ENCODE data around the gene THEM5.

The THEM5 gene

DNA sequence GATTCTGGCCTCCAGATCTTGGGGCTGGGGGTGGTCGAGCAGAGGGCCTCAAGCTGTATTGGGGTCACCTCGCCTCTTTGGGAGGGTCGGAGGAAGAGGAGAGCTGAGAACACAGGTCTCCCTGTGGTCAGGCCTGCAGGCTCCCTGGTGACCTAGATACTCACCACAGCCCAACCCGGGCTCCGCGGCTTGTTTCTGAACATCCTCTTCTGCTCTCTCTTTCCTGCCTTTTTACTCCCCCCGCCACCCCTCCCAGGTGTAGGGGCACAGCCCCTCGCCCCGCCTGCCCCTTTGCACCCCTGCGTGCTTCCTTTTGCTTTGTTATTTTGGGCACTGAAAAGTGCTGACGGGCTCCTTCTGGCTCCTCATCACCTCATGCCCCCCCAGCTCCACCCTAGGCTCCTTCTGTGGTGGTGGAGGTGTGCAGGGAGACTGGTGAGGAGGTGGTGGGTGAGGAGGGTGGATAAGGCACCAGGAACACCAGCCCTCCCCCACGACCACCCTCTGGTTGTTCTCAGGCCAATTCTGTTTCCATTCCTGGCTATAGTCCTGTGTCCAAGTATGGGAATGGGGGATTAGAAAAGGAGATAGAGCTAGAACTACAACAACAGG, 37.7 kb downstream of the THEM5 start:
- TF ChIP-seq, protein P1, sequence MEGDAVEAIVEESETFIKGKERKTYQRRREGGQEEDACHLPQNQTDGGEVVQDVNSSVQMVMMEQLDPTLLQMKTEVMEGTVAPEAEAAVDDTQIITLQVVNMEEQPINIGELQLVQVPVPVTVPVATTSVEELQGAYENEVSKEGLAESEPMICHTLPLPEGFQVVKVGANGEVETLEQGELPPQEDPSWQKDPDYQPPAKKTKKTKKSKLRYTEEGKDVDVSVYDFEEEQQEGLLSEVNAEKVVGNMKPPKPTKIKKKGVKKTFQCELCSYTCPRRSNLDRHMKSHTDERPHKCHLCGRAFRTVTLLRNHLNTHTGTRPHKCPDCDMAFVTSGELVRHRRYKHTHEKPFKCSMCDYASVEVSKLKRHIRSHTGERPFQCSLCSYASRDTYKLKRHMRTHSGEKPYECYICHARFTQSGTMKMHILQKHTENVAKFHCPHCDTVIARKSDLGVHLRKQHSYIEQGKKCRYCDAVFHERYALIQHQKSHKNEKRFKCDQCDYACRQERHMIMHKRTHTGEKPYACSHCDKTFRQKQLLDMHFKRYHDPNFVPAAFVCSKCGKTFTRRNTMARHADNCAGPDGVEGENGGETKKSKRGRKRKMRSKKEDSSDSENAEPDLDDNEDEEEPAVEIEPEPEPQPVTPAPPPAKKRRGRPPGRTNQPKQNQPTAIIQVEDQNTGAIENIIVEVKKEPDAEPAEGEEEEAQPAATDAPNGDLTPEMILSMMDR (conservative IDR thresholded peaks at IDR 0.05; ENCODE audit: low read length), result no peak
- H3K4me3 ChIP-seq (ENCODE audit: low read length), result no peak overlapping the region
- DNase-seq (ENCODE audit: low read depth), result no peak

DNA sequence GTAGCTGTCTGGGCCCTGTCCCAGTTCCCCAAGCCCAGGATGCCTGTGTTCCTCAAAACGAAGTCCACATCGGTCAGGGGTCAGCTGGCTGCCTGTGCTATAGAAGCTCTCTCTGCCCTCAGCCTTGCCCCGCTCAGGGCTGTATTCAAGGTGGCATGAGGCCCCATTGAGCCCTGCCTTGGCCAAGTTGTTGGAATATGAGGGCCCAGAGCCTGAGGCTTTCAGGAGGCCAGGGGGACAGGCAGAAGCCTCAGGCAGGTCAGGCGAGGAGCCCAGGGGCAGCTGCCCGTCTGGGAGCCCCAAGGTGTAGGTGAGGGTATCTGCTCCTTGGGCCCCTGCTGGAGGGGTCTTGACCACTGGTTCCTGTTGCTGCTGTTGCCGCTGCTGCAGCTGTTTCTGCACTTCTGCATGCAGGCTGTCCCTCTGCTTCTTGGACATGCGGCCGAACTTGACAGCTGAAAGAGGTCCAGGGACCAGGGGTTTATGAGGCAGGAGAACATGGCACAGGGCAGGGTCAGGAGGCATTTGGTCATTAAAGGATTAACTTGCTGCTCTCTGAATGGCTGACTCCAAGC, 38.5 kb downstream of the THEM5 start:
- TF ChIP-seq, protein P1 (conservative IDR thresholded peaks at IDR 0.05; ENCODE audit: low read length), result no peak
- DNase-seq (ENCODE audit: low read depth), result no peak
- no peak overlapping the region for H3K4me3 ChIP-seq (ENCODE audit: low read length)

DNA sequence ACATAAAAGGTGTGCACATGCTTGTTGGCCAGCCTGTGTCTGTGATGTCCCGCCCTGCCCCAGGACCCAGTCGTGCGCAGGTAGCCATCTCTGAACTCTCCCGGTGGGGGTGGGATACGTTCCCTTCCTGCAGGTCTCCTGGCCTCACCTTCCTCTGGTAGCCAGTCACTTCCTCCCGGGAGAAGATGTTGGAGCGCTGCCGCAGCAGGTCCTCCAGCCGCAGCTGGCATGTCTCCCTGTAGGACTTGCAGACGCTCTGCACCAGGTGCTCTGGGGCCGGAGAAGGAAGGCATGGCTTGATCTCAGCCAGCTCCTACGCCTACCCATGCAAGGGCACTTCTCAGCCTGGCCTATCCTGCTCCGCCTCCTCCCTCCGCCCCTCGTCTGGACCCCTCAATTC, 39.1 kb downstream of the THEM5 start:
- no peak for DNase-seq (ENCODE audit: low read depth)
- TF ChIP-seq, protein P1 (conservative IDR thresholded peaks at IDR 0.05; ENCODE audit: low read length), result no peak
- no peak overlapping the region for H3K4me3 ChIP-seq (ENCODE audit: low read length)

DNA sequence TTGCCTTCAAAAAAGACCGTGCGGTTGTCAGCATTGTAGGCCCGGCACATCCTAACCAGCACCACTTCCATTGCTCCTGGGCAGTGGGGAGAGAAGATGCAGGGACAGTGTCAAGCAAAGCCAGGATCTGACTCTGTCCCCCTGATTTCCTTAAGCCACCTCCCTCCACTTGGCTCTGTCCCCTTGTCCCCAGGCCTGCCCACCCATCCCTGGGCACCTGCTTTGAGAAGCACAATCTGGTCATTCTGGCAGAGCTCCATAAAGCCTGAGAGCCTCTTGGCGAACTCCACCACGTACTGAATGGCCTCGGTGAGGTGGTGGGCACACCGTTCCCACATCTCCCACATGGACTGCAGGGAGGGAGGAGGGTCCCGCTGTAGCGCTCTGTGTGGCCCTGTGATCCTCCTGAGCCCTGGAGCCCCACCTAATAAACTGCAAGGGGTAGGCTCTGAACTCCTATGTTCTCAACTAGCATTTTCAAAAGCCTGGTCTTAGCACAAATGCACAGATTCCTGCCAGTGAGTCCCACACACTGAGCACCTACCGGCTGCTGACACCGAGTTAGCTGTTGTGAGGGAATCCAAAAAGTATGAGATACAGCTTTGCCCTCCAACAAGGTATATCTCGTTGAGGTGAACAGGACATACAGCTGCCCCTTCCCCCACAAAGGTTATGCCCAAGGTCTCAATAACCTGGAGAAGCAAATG, 40.1 kb downstream of the THEM5 start:
- TF ChIP-seq, protein P1 (conservative IDR thresholded peaks at IDR 0.05; ENCODE audit: low read length), result no peak
- no peak for DNase-seq (ENCODE audit: low read depth)
- H3K4me3 ChIP-seq (ENCODE audit: low read length), result no peak overlapping the region

DNA sequence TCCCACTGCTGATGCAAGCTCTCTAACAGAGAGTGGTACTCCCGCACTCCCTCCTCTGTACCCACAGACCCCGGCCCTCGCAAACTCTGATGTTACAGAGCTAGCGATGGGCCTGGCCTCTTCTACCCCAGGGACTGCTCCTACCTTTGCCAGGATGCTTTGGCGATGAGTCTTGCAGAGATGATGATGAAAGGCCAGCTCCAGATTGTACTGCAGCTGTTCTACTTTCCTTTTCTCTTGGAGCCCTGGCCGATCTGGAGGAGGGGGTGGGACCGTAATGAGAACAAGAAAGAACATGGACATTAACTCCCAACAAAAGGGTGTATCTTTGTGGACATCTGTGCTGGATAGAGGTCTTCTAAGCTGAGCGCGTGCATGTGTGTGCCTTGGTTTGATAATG, 42.3 kb downstream of the THEM5 start:
- H3K4me3 ChIP-seq (ENCODE audit: low read length), result no peak overlapping the region
- peak; percentile 30 for DNase-seq (ENCODE audit: low read depth)
- TF ChIP-seq, protein P1 (conservative IDR thresholded peaks at IDR 0.05; ENCODE audit: low read length), result no peak

DNA sequence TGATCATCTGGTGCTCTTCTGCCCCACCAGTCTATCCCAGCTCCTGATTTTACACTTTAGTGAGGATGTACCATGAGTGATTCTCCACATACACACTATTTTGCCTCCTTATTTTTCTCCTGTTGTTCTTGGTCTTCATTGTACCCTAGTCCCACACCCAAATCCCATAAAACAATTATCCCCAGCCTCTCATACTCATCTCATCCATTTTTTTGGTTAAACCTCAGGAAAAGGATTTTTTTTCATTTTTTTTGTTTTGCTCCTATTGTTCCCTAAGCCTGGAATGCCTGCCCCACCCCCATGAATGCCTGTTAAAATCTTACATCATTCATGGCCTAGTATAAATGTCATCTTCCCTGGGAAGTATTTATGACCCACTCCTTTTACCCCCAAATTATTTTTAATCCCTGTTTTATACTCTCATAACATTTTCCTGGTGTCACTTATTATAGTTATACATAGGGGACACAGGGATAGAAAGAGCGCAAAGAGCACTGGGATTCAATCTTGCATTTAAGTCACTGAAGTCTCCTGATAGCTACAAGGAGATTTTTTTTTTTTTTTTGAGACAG, 43.4 kb downstream of the THEM5 start:
- DNase-seq (ENCODE audit: low read depth), result no peak
- TF ChIP-seq, protein P1 (conservative IDR thresholded peaks at IDR 0.05; ENCODE audit: low read length), result no peak
- H3K4me3 ChIP-seq (ENCODE audit: low read length), result no peak overlapping the region

Data from AG10803 (cell line).